GM10847 (cell line): Measurements from ENCODE around the gene OTUD1.

Source experiments
- POLR2A ChIP-seq: IDR thresholded peaks from 2 replicates; pipeline ENCODE4 v1.6.1; 2011; ENCODE audit not compliant: insufficient read length; ENCODE audit errors: extremely low read depth

Gene OTUD1

DNA sequence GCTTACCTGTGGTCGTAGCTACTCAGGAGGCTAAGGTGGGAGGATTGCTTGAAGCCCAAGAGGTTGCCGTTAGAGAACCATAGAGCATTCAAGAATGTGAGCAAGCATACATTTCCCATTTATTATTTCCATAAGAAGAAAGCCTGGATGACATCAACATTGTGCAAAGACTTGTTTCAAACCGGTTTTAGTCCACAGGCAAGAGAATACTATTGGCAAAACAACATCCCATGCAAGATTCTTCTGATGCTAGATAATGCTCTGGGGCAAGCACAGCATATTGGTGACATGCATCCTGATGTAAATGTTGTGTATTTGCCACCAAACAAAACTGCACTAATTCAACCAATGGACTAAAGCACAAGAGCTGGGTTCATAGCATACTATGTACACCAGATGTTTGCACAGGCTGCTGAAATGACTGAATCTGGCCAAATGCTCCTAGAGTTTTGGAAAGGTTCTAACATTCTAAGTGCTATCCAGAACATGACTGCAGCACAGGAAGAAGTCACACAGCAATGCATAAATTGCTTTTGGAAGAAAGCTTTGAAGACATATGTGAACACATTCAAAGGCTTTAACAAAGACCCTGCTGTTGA lies 42.6 kb downstream of the OTUD1 start:
- TF ChIP-seq POLR2A, result no peak

DNA sequence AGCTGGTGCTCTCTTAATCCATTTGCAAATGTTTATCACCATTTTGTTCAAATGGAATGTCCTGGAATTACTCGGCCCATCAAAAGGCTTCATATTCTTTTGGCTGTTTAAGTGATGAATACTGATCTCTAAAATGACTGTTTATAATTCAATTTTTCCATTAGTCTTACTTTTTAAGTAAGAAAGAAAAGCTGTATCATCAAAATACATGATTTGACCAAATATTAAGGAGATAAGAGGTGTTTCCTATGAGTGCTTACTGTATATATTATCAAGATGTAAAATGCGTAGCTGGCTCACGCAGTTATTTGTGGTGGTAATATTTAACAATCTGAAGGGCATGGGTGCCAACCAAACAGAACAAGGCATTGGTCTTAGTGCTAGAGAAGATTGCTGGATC lies 51.2 kb downstream of the OTUD1 start:
- TF ChIP-seq POLR2A, result no peak
